Activated CD8-positive, alpha-beta memory T cell treated with anti-CD3 and anti-CD28 coated beads, Interleukin-2, amount 50 U/mL, for 24 hours (primary cell): Measurements from ENCODE around the gene DNAH5.
"Not testable (repeated sequence)": the region's sequence is repeated elsewhere in the genome, so short reads cannot be mapped to it uniquely, and the experiment has no call there.

Experiments used
- DNase-seq: peaks from one replicate; pipeline ENCODE4 v3.0.0-alpha.2; 2020; ENCODE audit errors: extremely low read depth

The DNAH5 gene

GRCh38 chr5:13944560-13945199 lies at the start of gene DNAH5:
Gene DNAH5, minus strand, starts transcription at chr5:13944688. Its CDS starts 250 bp downstream, at chr5:13944438.
- DNase-seq, result no peak

DNA sequence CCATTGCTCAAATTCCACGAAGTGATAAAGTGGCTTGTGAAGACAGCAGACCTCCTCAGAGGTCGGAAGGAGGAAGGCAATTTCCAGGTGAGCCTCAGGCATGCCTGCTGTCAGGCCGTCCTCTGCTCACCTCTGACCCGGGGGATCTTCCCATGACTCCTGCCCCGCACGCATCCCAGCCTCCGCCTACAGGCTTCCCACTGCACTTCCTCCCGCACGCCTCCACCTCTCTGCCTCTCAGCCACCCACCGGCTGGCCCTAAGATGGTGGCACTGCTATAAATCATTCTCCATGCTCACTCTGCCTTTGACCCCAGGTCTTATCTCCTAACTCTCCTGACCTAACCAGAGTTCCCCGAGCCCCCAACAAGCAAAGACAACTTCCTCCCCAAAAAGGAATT lies 49.4 kb upstream of the DNAH5 start:
- no peak for DNase-seq

DNA sequence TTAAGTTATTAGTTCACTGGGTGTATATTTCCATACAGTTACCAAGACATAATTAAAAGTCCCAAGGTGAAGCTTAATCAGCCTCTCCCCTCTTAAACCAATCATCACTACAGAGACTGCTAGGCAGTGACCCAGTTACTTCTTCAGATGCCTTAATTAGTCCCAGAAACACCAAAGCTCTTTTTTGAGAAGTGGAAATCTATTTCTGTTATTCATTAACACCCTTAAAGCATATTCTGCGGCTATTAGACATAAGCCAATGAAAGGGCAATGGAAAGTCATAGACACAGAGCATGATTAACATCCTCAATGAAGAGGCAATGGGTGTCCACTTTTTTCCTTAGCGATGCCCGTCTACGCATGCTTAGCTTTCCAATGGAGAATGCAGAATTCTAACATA lies 48.3 kb upstream of the DNAH5 start:
- no peak for DNase-seq

DNA sequence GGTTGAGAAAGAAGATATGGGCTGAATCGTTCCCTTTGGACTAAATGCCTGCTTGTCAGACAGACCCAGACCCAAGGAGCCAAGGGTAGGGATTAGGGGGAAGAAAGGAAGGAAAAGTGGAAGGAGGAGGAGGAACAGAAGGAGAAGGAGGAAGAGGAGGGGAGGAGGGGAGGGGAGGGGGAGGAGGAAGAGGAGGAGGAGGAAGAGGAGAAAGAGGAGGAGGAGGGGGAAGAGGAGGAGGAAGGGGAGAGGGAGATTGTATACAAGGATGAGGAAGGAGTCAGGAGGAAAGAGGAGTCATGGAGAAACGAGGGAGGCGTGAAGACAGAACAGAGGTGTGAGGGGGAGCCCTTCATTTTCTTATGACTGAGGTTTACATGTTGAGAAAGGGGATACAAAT lies 46.9 kb upstream of the DNAH5 start:
- no peak for DNase-seq

DNA sequence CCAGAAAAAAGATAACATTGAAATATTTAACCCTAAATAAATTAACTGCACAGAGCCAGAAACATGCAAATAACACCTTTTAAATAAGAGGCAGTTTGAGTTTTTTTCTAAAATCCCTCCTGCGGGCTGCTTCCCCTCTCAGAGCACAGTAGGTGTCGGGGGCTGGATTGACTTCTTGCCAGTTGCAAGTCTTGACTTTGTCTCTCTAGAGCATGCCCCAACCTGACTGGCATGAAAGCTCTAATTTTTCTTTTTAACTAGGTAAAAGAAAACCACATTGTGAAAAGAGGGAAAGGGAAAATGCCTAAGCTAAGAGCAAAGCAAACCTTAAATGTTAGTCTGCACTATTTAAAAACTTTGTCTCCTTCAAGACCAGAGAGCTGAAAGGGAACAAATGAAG lies 46.4 kb upstream of the DNAH5 start:
- DNase-seq, result no peak

DNA sequence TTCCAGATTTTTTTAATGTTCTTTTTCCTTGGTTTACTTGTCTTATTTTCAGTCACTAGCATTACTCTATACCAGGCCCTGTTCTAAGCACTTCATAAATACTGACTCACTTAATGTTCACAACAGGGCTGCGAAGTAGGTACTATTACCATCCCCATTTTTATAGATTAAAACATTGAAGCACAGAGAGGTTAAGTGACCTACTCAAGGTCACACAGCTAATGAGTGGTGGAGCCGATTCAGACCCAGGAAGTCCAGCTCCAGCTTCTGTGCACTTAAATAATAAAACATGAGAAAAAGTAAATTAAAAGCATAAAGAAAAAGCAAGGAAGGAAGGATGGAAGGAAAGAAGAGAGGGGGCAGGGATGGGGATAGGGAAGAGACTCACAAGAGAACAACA lies 45.3 kb upstream of the DNAH5 start:
- DNase-seq, result no peak

- DNase-seq, result no peak
These were observed 43.5 kb upstream of the DNAH5 start for GRCh38 chr5:13987843-13988464.

DNA sequence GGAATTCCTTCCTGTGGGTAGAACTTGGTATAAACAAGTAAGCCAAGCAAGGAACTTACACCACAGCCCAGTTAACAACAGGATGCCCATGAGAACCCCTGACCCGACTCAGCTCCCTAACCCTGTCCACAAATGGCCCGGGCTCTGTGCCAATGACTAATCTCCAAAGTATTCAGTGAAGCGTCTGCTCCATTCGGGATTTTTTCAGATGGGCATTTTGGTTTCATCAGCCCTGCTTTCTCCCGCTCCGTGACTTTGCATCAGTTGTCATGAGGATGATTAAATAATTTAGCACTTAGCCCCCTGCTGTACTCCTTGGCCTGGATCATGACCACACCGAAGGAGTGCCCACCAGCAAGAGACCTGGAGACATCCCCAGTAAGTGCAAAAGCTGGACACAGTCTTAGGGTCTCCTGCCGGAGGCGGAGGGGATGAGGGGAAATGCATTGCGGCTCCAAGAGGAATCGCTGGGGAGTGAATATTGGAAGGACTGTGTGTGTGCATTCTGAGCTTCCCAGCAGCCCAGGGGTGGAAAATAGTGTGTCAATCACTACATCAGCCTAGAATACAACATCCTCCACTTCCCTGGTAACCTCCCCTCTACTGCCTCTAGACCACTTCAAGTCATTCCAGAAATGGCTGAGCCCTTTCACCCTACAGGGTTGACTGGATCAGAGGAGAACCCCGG lies 41.4 kb upstream of the DNAH5 start:
- DNase-seq, result no peak

- DNase-seq, result not testable (repeated sequence)
These were observed 40.4 kb upstream of the DNAH5 start for GRCh38 chr5:13984888-13985287.

- DNase-seq, result no peak
These were observed 32.7 kb upstream of the DNAH5 start for GRCh38 chr5:13976867-13977830.

DNA sequence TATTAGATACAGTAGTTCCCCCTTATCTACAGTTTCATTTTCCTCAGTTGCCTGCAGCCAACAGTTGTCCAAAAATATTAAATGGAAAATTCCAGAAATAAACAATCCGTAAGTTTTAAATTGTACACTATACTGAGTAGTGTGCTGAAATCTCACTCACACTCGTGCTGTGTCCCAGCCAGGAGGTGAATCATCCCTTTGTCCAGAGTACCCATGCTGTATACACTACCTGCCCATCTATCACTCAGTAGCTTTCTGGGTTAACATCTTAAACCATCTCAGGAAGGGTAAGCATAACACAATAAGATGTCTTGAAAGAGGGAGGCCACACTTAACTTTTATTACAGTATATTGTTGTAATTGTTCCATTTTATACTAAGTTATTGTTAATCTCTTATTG lies 31.7 kb upstream of the DNAH5 start:
- DNase-seq, result no peak

DNA sequence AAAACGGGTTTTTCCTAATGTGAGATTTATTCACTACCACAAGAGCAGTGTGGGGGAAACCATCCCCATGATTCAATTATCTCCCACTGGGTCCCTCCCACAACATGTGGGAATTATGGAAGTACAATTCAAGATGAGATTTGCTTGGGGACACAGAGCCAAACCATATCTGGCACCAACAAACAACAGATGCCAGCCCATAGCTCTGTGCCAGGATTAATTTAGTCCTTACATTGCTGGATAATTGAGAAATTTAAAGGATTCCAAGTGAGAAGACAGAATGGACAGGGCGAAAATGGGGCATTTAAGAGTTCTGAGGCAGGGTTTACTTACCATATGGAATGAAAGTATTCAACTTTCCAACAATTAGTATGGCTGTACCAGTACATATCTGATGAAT lies 30.8 kb upstream of the DNAH5 start:
- DNase-seq, result no peak

GRCh38 chr5:13973724-13974123 lies 29.2 kb upstream of the DNAH5 start:
- no peak for DNase-seq

GRCh38 chr5:13972029-13972428 lies 27.5 kb upstream of the DNAH5 start:
- DNase-seq, result no peak

- DNase-seq, result no peak
These were observed 12.7 kb upstream of the DNAH5 start for GRCh38 chr5:13957032-13957645.

GRCh38 chr5:13956471-13956870 lies 12.0 kb upstream of the DNAH5 start:
- DNase-seq, result no peak

DNA sequence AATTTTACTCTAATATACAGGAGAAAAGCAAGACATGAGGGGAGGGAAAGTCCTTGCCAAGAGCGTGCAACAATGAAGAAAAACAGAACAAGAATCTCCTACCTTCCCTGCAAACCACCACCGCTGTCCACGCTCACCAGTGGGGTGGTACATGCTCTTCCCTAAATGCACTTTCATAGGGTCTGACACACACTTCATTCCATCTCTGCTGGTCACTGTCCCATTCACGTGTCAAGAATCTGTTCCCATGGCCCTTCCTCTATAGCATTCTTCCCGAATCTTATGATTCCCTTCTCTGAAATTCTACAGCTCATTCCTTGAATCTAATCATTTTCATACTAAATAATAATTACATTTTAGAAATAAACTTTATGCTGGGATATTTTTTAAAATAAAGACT lies 11.4 kb upstream of the DNAH5 start:
- DNase-seq, result no peak

DNA sequence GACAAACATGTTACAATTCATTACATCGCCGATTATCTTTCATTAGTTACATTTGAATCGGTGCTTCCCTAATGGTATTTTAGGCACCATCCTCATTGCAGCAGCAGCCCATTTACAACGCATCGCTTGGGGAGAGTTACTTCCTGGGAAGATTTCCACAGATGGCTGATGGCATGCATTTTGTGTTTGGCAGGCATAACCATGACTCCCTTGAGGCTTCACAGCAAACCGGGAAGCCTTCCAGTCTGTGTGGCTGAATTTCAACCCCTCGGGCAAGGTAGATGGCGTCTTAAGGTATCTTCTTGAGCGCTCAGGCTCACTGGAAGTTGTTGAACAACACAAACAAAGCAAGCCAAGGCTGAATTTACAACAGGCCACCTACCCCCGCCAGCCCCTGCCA lies 1.6 kb upstream of the DNAH5 start:
- DNase-seq, result no peak

- DNase-seq, result no peak
These were observed 783 bp upstream of the DNAH5 start for GRCh38 chr5:13945271-13945670.

DNA sequence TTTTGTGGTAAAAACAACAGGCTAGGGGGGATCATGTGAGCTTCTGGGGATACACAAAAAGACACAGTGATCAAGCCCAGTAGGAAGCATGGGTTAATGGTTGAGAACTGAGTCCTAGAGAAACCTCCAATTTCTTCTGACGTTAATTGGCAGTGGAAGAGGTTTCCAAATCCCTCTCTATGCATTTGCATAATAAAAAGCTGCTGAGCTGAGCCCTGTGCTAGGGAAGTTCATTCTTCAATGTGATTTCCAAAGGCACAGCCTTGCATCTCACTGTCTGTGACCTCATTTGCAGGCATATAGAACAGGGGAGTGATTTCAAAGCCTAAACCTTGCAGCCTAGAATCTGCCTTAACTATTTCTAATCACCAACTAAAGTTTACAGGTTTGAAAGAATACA lies 812 bp downstream of the DNAH5 start:
- no peak for DNase-seq

DNA sequence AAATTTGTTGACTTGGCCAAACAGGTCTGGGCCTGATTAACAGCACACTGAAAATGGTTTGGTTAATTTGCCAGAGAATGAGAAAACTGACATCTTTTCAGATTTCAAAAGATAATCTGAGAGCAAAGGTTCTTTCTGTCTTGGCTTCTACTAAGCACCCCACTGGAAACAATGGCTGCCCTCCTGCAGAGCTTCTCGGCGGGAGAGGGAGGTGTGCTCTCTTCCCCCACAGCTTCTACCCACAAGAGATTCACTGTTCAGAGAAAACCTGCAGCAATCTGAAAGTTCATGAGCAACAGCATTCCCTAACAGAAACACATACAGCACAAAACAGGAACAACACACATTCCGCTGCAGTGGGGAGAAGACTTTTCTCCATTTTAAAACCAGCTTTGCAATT lies 3.0 kb downstream of the DNAH5 start:
- no peak for DNase-seq

DNA sequence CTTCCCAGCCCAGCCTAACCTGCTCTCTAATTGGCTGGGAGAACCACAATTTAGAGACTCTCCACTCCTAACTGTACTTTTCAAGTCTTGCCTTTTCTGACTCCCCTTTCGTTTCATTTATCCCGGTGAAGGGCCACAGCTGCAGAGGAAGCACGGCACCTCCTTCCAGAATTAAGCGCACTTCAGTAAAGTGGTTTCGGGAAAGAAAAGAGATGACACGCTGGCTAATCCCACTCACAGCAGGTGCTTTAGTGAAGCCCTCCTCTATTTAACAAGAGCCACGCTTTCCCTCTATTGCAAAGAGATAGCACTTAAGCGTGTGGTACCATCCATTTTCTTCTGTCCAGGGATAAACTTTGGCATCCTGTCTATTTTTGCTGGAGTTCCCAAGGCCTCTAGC lies 4.8 kb downstream of the DNAH5 start:
- no peak for DNase-seq
